Astrocyte of the spinal cord (primary cell): ENCODE data around the gene GDF9.

Experiments used
- DNase-seq: peaks from one replicate; pipeline ENCODE4 v3.0.0; 2011; ENCODE audit warnings: low read depth, low spot score
- H3K4me3 ChIP-seq: 2 replicates; pipeline ENCODE4 v1.5.1; 2011; ENCODE audit warnings: low read depth, mild to moderate bottlenecking, low read length, moderate library complexity
- CTCF ChIP-seq: IDR thresholded peaks from 2 replicates; pipeline ENCODE4 v1.5.1; 2012; ENCODE audit warnings: low read depth, mild to moderate bottlenecking, low read length, inconsistent platforms
- in situ Hi-C: cut with HindIII; loops from 2 replicates; pipeline ENCODE4 v1.10.0; 2017; ENCODE audit warnings: low sequenced_read_pairs

The GDF9 gene

DNA sequence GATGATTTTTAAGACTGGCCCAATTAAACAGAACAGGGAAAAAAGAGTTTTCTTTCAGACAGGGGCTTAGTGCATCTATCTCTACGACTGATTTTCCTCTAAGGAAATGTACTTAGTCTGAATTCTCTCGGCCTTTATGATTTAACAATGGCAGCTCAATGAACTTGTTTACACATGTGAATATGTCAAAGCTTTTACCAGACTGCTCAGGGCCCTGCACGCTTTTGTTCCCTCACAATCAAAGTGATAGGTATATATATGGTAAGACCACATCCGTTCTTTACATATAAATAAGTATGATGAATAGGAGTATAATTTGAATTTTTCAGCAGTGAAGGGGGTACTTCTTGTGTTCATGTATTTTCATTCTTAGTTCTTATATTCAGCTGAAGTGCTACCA, 34.8 kb upstream of the GDF9 start:
- in situ Hi-C loops: no loop called here
- TF ChIP-seq CTCF: no peak
- H3K4me3 ChIP-seq: no peak overlapping the region
- DNase-seq: no peak

- no peak overlapping the region for H3K4me3 ChIP-seq
- TF ChIP-seq CTCF: no peak
- no peak for DNase-seq
- in situ Hi-C loops: no loop called here
These were observed 31.8 kb upstream of the GDF9 start for GRCh38 chr5:132898094-132898493.

DNA sequence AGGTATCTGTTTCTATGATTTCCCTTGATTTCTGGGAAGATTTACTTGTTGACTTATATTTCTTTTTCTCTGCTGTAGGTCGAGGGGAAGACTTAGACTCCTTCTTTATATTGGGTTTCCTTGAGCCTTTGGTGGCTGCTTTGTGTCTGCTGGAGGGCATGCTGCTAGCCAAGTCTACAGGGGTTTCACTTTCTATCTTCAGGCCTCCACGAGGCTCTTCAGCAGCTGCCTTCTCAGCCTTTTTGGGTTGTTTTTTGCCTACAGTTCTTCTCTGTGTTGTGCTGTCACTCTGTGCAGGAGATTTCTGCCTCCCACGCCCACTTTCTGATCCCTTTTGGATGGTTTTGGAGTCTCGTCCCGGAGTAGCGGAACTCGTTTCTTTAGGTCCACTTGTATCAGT, 30.4 kb upstream of the GDF9 start:
- no peak for DNase-seq
- in situ Hi-C loops: no loop called here
- TF ChIP-seq CTCF: no peak
- no peak overlapping the region for H3K4me3 ChIP-seq

DNA sequence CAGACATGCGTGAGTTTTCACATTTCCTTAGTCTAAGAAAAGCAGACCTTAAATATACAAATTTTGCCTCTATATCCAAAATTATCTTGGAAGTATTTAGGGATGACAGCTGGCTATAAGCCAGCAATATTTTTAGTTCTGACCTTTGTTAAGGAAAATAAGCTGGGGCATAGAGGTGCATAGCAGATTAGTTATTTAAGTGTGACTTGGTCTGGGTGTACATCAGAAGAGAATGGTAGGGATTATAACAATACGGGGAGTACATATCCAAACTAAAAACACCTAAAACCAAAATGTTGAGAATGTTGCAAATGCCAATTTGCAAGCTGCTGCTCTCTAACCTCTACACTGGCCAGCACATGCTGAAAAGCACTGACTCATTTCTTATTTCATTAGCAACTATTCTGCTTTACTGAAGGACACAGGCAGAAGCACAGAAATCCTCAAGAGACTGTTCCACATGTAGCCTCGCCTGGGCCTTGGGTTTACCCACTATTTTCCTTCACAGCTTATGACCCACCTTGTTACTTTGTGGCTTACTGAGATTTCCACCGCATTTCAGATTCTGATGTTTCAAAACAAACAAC, 29.5 kb upstream of the GDF9 start:
- in situ Hi-C loops: no loop called here
- TF ChIP-seq CTCF: no peak

GRCh38 chr5:132890817-132891216, 24.5 kb upstream of the GDF9 start:
- no peak overlapping the region for H3K4me3 ChIP-seq
- DNase-seq: no peak
- TF ChIP-seq CTCF: no peak
- in situ Hi-C loops: no loop called here

More for the DNA sequence above, 29.5 kb upstream of the GDF9 start:
- no peak overlapping the region for H3K4me3 ChIP-seq
- no peak for DNase-seq

DNA sequence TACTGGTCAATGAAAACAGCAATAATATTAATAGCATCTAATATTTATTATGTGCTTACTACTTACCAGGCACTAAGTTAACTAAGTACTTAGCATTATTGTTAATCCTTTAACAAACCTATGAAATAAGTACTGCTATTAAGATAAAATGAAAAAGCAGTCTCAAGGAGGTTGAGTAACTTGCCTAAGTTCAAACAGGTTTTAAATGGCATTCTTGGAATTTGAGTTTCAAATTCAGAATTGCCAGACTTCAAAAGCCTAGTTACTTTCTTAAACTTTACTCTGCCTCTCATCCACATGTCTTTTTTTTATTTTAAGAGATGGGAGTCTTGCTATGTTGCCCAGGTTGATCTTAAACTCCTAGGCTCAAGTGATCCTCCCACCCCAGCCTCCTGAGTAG, 23.2 kb upstream of the GDF9 start:
- DNase-seq: no peak
- TF ChIP-seq CTCF: no peak
- H3K4me3 ChIP-seq: no peak overlapping the region
- in situ Hi-C loops: no loop called here

DNA sequence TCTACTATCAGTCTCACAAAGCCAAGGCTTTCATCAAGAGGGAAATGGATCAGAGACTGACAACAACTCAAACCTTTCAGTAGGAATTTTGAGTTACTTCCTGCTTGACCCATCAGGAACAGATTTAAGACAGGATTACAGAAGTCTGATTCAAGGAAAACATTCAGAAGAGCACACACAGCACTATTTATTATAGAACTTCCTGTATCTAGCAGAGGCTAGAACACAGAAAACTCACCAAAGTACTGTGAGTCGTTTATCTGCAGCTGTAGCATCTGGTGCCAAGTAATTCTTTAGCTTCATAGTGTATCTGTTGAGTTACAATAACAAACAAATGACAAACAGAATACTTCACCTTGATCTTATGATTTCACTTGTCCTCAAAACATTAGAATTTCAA, 21.0 kb upstream of the GDF9 start:
- in situ Hi-C loops: no loop called here
- no peak for TF ChIP-seq CTCF
- H3K4me3 ChIP-seq: no peak overlapping the region
- no peak for DNase-seq
